WTC11 (cell line): ENCODE measurements around the gene KCNQ2. TPM values are rescaled to one million over a fixed set of nuclear protein-coding genes. Genes with fewer than 3 reads are reported as not detected.
A peak's percentile ranks its signal among the peaks of the same experiment; 100 is the strongest.

ENCODE experiments used
- ATAC-seq: fragments of 200-7000 bp; cut with Tn5 transposase; 2 replicates; pipeline ENCODE4 v1.10.0; 2021; ENCODE audit warnings: mild to moderate bottlenecking, moderate library complexity
- CTCF ChIA-PET: fragments of 300-600 bp; sonication (Branson Sonifier 250); formaldehyde crosslinking; loops from one replicate; lab custom pipeline; 2021; ENCODE audit warnings: antibody characterized with exemption; lab: Charles Lee
- POLR2A ChIA-PET: fragments of 350-600 bp; sonication (Branson Sonifier 250); formaldehyde crosslinking; loops from one replicate; lab custom pipeline; 2021; ENCODE audit warnings: antibody characterized with exemption; lab: Charles Lee
- DNase-seq: peaks from one replicate; pipeline ENCODE4 v3.0.0; 2021; ENCODE audit warnings: low spot score
- H3K27ac Mint-ChIP-seq: 2 replicates; pipeline ENCODE4 v1.8.0; 2021; ENCODE audit warnings: mixed read lengths
- H3K27me3 Mint-ChIP-seq: 2 replicates; pipeline ENCODE4 v1.8.0; 2021; ENCODE audit warnings: low read depth, mild to moderate bottlenecking, moderate library complexity, mixed read lengths
- H3K36me3 Mint-ChIP-seq: 2 replicates; pipeline ENCODE4 v1.8.0; 2021; ENCODE audit warnings: mixed read lengths
- H3K4me1 Mint-ChIP-seq: 2 replicates; pipeline ENCODE4 v1.8.0; 2022; ENCODE audit warnings: mixed read lengths
- H3K4me3 Mint-ChIP-seq: 2 replicates; pipeline ENCODE4 v1.8.0; 2021; ENCODE audit warnings: mild to moderate bottlenecking, moderate library complexity, mixed read lengths
- H3K9me3 Mint-ChIP-seq: 2 replicates; pipeline ENCODE4 v1.8.0; 2021; ENCODE audit warnings: mixed read lengths
- ATF1 ChIP-seq: sonication (generic); formaldehyde crosslinking; IDR thresholded peaks from 2 replicates; pipeline ENCODE4 v1.8.1; 2023; ENCODE audit warnings: mild to moderate bottlenecking, moderate library complexity, missing genetic modification reagents
- ERG ChIP-seq: fragments of 250-450 bp; sonication (Bioruptor Pico); IDR thresholded peaks from 2 replicates; pipeline ENCODE4 v1.8.0; 2021; ENCODE audit warnings: mild to moderate bottlenecking
- FOXP1 ChIP-seq: sonication (generic); formaldehyde crosslinking; IDR thresholded peaks from 2 replicates; pipeline ENCODE4 v1.8.0; 2022; ENCODE audit warnings: missing genetic modification reagents, mild to moderate bottlenecking, moderate library complexity, borderline replicate concordance
- GTF2I ChIP-seq: fragments of 250-450 bp; sonication (Bioruptor Pico); conservative IDR thresholded peaks from 2 replicates; pipeline ENCODE4 v1.4.0; 2021; ENCODE audit warnings: mild to moderate bottlenecking
- HMGXB4 ChIP-seq: sonication (generic); formaldehyde crosslinking; IDR thresholded peaks from 2 replicates; pipeline ENCODE4 v1.8.1; 2023; ENCODE audit warnings: mild to moderate bottlenecking, moderate library complexity, missing genetic modification reagents
- IRF2 ChIP-seq: sonication (generic); formaldehyde crosslinking; IDR thresholded peaks from 2 replicates; pipeline ENCODE4 v1.8.0; 2022; ENCODE audit warnings: low read depth, missing genetic modification reagents, borderline replicate concordance
- RORB ChIP-seq: fragments of 250-450 bp; sonication (Bioruptor Pico); IDR thresholded peaks from 2 replicates; pipeline ENCODE4 v1.9.0; 2021; ENCODE audit warnings: mild to moderate bottlenecking
- SOX15 ChIP-seq: fragments of 250-450 bp; sonication (Bioruptor Pico); IDR thresholded peaks from 2 replicates; pipeline ENCODE4 v1.9.0; 2021; ENCODE audit warnings: mild to moderate bottlenecking
- TEAD1 ChIP-seq: sonication (generic); formaldehyde crosslinking; IDR thresholded peaks from 2 replicates; pipeline ENCODE4 v1.8.0; 2022; ENCODE audit warnings: mild to moderate bottlenecking, missing genetic modification reagents
- ZBTB21 ChIP-seq: sonication (generic); formaldehyde crosslinking; IDR thresholded peaks from 2 replicates; pipeline ENCODE4 v1.8.1; 2023; ENCODE audit warnings: mild to moderate bottlenecking, missing genetic modification reagents, borderline replicate concordance
- total RNA-seq: library from RNA; stranded (reverse); gene quantifications from 3 replicates; pipeline ENCODE4 v1.2.3, GENCODE V29; 2021
- TF ChIP-seq, protein P1 (sequence below): fragments of 250-450 bp; sonication (Bioruptor Pico); IDR thresholded peaks from 2 replicates; pipeline ENCODE4 v1.9.0; 2021; ENCODE audit warnings: mild to moderate bottlenecking
- TF ChIP-seq, protein P2 (sequence below): sonication (generic); formaldehyde crosslinking; IDR thresholded peaks from 2 replicates; pipeline ENCODE4 v1.8.0; 2022; ENCODE audit warnings: mild to moderate bottlenecking, missing genetic modification reagents
- TF ChIP-seq, protein P3 (sequence below): sonication (generic); formaldehyde crosslinking; IDR thresholded peaks from 2 replicates; pipeline ENCODE4 v1.8.1; 2023; ENCODE audit warnings: mild to moderate bottlenecking, missing genetic modification reagents, borderline replicate concordance
- TF ChIP-seq, protein P4 (sequence below): fragments of 250-450 bp; sonication (Bioruptor Pico); IDR thresholded peaks from 2 replicates; pipeline ENCODE4 v1.9.0; 2021; ENCODE audit warnings: mild to moderate bottlenecking, borderline replicate concordance

Gene KCNQ2
- total RNA-seq, 1 experiment from 2014 or later: 99.8 TPM

- no peaks in the 10 kb centered on the region for H3K9me3 Mint-ChIP-seq
- no peak overlapping the region; the same call in 1 of the 2 replicates for H3K27ac Mint-ChIP-seq
- 0 out of 2 replicates have a peak, but pooled peaks have one; percentile 21 for TF ChIP-seq FOXP1
- TF ChIP-seq RORB (CRISPR knock-in tag): no peak
- no peak for TF ChIP-seq IRF2 (CRISPR knock-in tag)
- TF ChIP-seq, protein P1, sequence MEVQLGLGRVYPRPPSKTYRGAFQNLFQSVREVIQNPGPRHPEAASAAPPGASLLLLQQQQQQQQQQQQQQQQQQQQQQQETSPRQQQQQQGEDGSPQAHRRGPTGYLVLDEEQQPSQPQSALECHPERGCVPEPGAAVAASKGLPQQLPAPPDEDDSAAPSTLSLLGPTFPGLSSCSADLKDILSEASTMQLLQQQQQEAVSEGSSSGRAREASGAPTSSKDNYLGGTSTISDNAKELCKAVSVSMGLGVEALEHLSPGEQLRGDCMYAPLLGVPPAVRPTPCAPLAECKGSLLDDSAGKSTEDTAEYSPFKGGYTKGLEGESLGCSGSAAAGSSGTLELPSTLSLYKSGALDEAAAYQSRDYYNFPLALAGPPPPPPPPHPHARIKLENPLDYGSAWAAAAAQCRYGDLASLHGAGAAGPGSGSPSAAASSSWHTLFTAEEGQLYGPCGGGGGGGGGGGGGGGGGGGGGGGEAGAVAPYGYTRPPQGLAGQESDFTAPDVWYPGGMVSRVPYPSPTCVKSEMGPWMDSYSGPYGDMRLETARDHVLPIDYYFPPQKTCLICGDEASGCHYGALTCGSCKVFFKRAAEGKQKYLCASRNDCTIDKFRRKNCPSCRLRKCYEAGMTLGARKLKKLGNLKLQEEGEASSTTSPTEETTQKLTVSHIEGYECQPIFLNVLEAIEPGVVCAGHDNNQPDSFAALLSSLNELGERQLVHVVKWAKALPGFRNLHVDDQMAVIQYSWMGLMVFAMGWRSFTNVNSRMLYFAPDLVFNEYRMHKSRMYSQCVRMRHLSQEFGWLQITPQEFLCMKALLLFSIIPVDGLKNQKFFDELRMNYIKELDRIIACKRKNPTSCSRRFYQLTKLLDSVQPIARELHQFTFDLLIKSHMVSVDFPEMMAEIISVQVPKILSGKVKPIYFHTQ (CRISPR knock-in tag): no peak
- TF ChIP-seq, protein P2, sequence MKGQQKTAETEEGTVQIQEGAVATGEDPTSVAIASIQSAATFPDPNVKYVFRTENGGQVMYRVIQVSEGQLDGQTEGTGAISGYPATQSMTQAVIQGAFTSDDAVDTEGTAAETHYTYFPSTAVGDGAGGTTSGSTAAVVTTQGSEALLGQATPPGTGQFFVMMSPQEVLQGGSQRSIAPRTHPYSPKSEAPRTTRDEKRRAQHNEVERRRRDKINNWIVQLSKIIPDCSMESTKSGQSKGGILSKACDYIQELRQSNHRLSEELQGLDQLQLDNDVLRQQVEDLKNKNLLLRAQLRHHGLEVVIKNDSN (CRISPR knock-in tag): no peak
- peaks cover 9% of the 10 kb centered on the region for H3K27me3 Mint-ChIP-seq
- DNase-seq: no peak
- H3K4me3 Mint-ChIP-seq: no peak overlapping the region
- H3K36me3 Mint-ChIP-seq: no peaks in the 10 kb centered on the region
- ChIA-PET CTCF (interaction anchor here (0.9 to 4.3 kb wide), 4 partner anchors 12 to 56 kb away, joined by 3 to 68 read pairs (median 10); no protein-coding TSS in a partner anchor), POLR2A (no interaction called here)
- peaks cover 12% of the 10 kb centered on the region for H3K4me1 Mint-ChIP-seq
- no peak for ATAC-seq
These were observed 107.5 kb downstream of the KCNQ2 start for GRCh38 chr20:63364801-63365585.

- POLR2A ChIA-PET: no interaction called here
- peaks cover 12% of the 10 kb centered on the region for H3K27me3 Mint-ChIP-seq
- DNase-seq: no peak
- no peak overlapping the region for H3K27ac Mint-ChIP-seq
- no peak overlapping the region for H3K4me3 Mint-ChIP-seq
- H3K9me3 Mint-ChIP-seq: no peaks in the 10 kb centered on the region
- CTCF ChIA-PET: interaction anchor here (0.6 to 4.3 kb wide), 9 partner anchors 10 to 140 kb away, joined by 3 to 68 read pairs (median 4); no protein-coding TSS in a partner anchor
- ATAC-seq: no peak
- no peak for TF ChIP-seq TEAD1 (CRISPR knock-in tag)
- TF ChIP-seq, protein P3, sequence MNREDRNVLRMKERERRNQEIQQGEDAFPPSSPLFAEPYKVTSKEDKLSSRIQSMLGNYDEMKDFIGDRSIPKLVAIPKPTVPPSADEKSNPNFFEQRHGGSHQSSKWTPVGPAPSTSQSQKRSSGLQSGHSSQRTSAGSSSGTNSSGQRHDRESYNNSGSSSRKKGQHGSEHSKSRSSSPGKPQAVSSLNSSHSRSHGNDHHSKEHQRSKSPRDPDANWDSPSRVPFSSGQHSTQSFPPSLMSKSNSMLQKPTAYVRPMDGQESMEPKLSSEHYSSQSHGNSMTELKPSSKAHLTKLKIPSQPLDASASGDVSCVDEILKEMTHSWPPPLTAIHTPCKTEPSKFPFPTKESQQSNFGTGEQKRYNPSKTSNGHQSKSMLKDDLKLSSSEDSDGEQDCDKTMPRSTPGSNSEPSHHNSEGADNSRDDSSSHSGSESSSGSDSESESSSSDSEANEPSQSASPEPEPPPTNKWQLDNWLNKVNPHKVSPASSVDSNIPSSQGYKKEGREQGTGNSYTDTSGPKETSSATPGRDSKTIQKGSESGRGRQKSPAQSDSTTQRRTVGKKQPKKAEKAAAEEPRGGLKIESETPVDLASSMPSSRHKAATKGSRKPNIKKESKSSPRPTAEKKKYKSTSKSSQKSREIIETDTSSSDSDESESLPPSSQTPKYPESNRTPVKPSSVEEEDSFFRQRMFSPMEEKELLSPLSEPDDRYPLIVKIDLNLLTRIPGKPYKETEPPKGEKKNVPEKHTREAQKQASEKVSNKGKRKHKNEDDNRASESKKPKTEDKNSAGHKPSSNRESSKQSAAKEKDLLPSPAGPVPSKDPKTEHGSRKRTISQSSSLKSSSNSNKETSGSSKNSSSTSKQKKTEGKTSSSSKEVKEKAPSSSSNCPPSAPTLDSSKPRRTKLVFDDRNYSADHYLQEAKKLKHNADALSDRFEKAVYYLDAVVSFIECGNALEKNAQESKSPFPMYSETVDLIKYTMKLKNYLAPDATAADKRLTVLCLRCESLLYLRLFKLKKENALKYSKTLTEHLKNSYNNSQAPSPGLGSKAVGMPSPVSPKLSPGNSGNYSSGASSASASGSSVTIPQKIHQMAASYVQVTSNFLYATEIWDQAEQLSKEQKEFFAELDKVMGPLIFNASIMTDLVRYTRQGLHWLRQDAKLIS (CRISPR knock-in tag): no peak
- no peak for TF ChIP-seq ATF1 (CRISPR knock-in tag)
- no peak for TF ChIP-seq GTF2I (CRISPR knock-in tag)
- no peak for TF ChIP-seq ERG (CRISPR knock-in tag)
- TF ChIP-seq IRF2 (CRISPR knock-in tag): no peak
- TF ChIP-seq, protein P4, sequence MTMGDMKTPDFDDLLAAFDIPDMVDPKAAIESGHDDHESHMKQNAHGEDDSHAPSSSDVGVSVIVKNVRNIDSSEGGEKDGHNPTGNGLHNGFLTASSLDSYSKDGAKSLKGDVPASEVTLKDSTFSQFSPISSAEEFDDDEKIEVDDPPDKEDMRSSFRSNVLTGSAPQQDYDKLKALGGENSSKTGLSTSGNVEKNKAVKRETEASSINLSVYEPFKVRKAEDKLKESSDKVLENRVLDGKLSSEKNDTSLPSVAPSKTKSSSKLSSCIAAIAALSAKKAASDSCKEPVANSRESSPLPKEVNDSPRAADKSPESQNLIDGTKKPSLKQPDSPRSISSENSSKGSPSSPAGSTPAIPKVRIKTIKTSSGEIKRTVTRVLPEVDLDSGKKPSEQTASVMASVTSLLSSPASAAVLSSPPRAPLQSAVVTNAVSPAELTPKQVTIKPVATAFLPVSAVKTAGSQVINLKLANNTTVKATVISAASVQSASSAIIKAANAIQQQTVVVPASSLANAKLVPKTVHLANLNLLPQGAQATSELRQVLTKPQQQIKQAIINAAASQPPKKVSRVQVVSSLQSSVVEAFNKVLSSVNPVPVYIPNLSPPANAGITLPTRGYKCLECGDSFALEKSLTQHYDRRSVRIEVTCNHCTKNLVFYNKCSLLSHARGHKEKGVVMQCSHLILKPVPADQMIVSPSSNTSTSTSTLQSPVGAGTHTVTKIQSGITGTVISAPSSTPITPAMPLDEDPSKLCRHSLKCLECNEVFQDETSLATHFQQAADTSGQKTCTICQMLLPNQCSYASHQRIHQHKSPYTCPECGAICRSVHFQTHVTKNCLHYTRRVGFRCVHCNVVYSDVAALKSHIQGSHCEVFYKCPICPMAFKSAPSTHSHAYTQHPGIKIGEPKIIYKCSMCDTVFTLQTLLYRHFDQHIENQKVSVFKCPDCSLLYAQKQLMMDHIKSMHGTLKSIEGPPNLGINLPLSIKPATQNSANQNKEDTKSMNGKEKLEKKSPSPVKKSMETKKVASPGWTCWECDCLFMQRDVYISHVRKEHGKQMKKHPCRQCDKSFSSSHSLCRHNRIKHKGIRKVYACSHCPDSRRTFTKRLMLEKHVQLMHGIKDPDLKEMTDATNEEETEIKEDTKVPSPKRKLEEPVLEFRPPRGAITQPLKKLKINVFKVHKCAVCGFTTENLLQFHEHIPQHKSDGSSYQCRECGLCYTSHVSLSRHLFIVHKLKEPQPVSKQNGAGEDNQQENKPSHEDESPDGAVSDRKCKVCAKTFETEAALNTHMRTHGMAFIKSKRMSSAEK (CRISPR knock-in tag): no peak
- TF ChIP-seq HMGXB4: no peak
- TF ChIP-seq ZBTB21 (CRISPR knock-in tag): no peak
- TF ChIP-seq SOX15 (CRISPR knock-in tag): no peak
- peaks cover 14% of the 10 kb centered on the region for H3K4me1 Mint-ChIP-seq
- H3K36me3 Mint-ChIP-seq: no peaks in the 10 kb centered on the region
These were observed 108.4 kb downstream of the KCNQ2 start for GRCh38 chr20:63363981-63364561.
